HG02610 (cell line): ENCODE measurements around the gene ANKMY1.
"Not testable (repeated sequence)": the region's sequence is repeated elsewhere in the genome, so short reads cannot be mapped to it uniquely, and the experiment has no call there.

Source experiments
- ATAC-seq: cut with Tn5 transposase; IDR thresholded peaks from one replicate; pipeline ENCODE4 v1.9.1; 2021; ENCODE audit warnings: mild to moderate bottlenecking, moderate library complexity; ENCODE audit not compliant: unreplicated experiment

The ANKMY1 gene

DNA sequence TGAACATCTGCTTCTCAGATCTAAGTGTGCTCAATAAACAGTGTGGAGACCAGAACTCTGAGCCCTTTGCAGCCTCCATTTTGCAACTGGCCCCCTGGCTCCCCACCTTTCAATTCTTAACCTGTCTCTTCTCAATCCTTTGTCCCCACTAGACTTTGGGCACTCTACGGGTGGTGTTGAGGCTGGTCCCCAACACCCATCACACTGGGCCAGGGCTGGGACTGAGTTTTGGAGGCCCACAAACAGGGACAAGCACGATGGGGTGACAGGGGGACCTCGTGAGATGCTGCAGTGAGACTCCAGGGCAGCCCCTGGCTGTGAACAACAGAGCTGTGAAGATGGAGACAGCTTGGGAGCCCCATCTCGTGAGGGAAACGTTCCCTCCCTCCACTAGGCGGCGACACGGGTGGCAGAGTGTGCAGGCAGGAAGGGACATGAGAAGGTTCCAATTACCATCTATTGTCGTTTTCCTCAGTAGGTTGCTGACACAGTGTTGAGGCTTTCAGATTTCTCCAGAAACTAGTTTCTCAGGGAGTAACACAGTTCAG is 1.2 kb downstream of the ANKMY1 start:
- no peak for ATAC-seq

DNA sequence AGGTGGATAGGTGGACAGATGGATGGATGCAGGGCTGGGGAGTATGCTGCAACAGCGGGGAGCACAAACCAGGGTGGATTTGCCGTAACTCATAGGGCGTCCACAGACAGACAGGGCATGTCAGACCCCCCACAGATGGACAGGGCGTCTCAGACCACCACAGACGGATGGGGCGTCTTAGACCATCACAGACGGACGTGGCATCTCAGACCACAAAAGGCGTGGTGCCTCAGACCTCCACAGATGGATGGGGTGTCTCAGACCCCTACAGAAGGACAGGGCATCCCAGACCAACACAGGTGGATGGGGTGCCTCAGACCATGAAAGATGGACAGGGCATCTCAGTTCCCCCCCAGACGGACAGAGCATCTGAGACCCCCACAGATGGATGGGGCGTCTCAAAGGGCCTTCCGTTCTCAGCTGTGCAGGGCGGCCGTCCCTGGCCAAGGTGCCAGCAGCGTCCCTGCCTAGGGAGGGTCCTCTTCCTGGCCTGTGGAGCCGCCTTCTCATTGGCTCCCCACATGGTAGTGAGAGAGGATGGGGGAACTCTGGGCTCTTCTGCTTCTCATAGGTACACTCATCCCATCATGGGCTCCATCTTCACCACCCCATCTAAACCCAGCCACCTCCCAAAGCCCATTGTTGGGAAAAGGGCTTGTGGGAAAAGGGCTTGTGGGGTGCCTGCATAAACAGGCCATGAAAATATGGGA is 2.1 kb downstream of the ANKMY1 start:
- ATAC-seq = no peak

DNA sequence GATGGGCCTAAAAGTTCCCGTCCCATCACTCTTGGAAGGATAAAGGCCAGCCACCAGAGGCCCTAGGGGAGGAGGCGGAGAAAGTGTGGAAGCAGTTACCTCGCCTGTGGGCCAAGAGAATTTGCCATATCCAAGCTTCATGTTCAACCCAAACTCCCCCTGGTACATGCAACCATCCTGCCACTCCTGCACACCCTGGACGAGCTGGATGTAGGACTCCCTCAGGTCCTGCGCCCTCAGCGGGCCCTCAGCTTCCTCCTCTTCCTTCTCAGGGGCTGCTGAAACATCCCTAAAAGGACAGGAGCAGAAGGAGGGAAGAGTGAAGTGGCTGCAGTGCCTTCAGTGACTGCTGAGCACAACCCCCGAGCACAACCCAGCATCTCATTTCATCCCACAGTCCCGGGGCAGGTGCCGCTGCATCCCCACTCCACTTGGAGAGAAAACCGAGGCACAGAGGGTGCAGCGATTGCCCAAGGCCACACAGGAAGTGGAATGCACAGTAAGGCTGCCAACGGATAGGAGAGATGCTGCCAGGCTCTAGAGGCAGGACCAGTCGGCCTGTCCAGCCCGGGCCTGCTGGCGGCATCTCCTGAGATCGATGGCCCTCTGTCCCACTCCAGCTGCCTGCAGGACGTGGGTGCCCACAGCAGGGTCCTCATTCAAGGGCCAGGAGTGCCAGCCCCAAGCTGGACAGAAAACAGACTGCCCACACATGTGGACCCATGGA is 2.9 kb downstream of the ANKMY1 start:
- no peak for ATAC-seq

DNA sequence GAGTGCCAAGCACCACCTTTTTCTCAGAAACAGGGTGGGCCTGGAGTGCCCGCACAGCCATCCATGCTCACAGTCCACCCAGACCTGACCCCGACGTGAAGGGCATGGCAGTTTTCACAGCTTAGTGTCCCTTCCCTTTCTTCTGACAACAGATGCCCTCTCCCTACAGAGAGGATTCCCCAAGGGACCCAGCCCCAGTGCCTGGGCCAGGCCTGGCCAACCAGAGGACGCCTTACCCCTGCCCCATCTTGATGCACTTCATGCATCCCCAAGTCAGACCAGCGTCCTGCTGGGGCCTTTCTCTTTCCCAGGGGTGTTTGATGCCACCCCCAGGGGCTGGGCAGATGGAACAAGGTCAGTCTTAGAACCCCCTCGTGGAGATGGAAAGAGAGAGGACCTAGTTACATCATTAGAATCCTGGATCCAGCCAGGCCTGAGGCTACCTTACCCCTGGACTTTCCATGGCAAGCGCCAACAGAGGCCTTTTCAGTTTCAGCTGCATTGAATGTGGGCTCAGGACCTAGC is 3.8 kb downstream of the ANKMY1 start:
- ATAC-seq = no peak

DNA sequence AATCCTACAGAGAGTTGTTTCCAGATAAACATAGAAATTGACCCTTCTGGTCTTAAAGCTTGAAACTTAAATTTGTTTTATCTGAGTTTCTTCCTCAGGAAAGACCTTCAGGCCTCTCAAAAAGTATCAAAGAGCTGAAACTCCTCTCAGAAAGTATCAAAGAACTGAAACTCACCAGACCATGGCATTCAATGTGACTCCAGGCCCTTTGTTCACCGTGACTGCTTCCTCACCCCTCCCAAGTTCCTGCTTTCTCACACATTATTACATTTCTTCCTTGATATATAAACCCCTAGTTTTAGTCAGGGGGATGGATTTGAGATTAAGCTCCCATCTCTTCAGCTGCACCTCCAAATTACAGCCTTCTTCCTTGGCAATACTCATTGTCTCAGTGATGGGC is 6.0 kb downstream of the ANKMY1 start:
- ATAC-seq = no peak

DNA sequence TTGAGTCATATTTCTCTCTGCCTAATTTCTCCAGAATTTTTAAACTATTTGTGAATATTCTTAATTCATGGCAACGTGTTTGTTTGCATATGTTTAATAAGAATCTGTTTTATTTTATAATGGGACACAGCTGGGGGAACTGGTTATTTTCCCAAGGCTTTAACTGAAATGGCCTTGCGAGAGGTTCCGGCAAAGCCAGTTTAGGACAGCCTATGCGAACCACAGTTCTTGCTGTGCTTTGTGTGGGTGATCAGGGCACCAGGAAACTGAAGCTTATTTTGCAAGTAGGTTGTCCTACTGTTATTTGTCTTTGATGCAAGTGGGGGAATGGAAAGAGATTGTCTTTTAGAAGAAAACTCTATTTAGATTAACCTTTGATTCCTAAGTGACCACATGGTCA is 6.5 kb downstream of the ANKMY1 start:
- no peak for ATAC-seq

DNA sequence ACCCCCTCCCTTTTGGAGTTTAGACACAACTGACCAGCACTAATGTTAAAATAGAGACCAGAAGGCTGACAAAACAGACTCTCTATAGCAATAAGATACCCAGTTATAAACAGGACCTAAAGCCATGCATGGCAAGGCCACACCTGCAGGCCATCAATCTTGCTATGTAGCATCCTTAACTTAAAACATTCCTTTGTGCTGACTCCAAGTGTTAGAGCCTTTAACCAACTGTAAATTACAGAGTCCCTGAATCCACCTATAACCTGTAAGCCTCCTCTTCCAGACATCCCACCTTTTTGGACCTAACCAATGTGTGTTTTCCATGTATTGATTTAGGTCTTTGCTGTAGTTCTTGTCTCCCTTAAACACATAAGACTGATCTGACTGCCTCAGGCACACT is 17.9 kb downstream of the ANKMY1 start:
- no peak for ATAC-seq

DNA sequence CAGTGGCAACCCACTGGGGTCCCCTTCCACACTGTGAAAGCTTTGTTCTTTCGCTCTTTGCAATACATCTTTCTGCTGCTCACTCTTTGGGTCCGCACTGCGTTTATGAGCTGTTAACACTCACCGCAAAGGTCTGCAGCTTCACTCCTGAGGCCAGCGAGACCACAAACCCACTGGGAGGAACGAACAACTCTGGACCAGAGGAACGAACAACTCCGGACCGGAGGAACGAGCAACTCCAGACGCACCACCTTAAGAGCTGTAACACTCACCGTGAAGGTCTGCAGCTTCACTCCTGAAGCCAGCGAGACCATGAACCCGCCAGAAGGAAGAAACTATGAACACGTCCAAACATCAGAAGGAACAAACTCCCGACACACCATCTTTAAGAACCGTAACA is 18.7 kb downstream of the ANKMY1 start:
- not testable (repeated sequence) for ATAC-seq

DNA sequence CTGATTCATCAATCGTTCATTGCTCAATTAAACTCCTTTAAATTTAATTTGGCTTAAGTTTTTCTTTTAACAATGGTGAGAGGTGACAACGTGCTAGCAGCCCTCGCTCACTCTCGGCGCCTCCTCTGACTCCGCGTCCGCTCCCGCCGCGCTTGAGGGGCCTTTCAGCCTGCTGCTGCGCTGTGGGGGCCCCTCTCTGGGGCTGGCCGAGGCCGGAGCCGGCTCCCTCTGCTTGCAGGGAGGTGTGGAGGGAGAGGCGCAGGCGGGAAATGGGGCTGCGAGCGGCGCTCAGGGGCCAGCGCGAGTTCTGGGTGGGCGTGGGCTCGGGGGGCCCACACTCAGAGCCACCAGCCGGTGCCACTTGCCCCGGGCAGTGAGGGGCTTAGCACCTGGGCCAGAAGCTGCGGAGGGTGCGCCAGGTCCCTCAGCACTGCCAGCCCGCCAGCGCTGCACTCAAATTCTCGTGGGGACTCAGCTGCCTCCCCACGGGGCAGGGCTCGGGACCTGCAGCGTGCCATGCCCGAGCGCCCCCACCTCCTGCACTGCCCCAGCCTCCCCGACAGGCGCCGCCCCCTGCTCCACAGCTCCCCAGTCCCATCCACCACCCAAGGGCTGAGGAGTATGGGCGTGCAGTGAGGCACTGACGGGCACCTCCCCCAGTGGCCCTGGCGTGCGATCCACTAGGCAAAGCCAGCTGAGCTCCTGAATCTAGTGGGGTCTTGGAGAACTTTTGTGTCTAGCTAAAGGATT is 19.6 kb downstream of the ANKMY1 start:
- ATAC-seq = no peak

DNA sequence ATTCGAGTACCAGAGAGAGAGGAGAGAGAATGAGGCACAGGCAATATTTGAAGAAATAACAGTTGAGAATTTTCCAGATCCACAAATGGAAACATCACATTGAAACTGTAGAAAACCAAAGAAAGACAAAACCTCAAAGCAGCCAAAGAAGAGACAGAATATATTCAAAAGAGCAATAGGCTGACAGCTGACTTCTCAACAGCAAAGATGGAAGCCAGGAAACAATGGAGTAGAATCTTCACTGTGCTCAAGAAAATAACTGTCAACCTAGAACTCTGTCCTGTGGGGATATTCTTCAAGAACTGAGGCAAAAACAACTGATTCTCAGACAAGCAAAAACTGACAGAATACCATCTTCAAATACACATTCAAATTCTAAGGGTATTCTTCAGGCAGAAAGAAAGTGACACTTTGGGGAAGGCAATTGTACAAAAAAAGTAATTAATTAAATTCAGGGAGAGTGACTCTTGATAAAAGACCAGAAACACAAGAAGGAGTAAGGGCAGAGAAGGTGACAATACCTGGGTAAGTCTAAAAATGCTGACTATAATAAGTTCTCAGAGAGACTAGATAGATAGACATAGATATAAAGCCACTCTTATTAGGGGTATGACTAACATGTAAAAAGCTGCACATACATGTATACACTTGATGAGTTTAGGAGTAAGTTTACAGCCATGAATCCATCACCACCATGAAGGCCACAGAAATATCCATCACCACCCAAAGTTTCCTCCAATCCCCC is 25.6 kb downstream of the ANKMY1 start:
- no peak for ATAC-seq

DNA sequence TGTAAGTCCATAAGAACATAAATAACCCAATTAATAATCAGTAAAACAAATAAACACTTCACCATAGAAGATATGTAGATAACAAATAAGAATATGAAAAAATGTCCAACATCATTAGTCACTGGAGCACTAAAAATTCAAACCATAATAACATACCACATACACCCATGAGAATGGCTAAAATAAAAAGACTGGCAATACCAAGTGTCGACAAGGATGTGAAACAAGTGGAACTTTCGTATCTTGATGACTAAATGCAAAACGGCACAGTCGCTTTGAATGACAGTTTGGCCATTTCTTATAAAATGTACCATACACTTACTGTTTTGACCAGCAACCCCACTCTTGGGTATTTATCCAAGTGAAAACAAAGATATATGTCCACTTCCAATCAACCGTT is 26.8 kb downstream of the ANKMY1 start:
- no peak for ATAC-seq

DNA sequence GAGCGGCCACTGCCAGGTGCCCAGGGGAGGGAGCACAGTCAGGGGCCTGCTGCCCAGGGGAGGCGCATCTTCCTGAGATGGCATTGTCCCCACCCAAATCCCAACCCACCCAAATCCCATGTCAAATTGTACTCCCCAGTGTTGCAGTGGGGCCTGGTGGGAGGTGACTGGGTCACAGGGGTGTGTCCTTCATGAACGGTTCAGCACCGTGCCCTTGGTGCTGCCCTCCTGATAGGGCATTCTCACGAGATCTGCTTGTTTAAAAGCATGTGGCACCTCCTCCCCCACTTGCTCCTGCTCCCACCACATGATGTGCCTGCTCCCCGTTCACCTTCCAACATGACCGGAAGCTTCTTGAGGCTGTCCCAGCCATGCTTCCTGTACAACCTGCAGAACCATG is 27.6 kb downstream of the ANKMY1 start:
- ATAC-seq = no peak

DNA sequence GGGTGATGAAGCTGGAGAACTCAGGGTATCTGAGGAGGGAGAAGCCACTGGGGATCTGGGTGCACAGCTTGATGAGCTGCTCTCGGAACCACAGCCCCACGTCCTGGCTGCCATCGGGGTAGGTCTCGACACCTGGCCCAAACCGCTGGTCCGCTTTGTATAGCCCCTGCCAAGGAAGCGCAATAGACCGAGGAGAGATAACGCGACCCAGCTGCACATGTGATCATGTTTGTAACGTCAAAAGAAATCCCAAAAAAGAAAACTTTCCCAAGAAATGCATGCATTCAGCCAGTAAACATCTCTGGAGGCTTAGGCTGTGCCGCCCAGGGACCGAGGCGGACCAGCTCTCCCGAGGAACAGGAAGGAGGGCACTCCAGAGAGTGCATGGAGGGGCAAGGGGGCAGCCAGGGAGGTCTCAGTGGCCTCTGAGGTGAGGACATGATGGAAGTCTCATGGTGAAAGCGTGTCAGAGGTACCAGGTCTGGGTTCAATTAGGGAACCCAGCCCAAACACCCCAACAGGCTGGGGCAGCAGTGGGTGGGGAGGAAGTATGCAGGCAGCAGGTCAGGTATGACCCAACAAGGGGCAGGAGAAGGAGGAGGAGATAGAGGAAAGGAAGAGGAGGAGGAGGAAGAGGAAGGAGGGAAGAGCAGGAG is 28.3 kb downstream of the ANKMY1 start:
- ATAC-seq = no peak

DNA sequence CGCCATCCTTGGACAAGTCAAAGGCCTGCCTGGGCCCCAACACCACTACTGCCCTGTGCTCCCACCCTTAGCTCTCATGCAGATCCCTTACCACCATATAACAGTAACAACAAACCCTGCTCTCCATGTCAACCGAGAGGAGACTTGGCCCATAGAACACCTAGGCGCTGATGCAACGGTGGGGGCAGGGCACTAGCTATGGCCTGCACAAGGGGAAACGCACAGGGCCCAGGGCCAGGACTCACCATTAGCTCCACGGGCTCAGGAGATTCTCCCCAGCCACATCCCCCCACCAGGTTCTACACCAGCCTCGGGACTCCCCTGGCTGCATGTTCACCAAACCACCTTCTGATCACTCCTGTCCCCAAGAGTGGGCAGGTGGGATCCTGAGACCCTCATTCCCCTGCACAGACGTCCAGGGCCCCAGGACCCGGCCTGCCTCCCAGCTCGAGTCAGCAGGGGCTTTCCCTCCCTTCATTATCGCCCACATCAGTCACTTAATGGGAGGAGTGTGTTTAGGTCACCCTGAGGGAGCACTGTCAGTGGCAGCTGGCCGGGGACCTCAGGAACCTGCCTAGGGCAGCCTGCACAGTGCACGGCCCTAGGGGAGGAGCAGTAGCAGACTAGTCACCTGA is 29.3 kb downstream of the ANKMY1 start:
- ATAC-seq = no peak

DNA sequence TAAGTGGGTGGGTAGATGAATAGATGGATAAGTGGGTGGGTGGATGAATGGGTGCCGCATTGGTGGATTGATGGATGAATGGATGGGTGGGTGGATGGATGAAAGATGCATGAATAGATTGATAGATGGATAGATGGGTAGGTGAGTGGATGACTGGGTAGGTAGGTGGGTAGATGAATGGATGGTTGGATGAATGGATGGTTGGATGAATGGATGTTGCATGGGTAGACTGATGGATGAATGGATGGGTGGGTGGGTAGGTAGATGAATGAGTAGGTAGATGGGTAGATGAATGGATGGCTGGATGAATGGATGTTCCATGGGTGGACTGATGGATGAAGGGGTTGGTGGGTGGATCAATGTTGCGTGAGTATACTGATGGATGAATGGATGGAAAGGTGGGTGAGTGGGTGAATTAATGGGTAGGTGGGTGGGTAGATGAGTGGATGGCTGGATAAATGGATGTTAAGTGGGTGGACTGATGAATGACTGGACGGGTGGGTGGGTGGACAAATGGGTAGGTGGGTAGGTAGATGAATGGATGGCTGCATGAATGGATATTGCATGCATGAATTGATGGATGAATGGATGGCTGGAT is 30.5 kb downstream of the ANKMY1 start:
- ATAC-seq = no peak

DNA sequence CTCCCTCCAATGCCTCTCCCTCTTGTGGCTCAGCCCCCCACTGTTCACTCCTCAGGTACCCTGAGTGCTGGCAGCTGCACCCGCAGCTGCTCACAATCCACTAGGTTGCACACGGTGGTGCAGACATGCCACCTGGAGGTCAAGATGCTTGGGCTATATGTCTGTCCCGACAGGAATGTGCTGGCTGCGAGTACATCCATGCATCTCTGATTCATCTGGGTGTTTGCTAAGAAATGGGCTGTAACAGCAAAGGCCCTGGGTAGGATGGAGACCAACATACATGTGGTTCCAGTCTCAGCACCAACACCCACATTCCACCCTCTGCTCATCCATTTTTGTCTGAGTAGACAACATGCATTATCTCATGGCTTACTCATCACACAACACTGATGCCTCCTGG is 31.3 kb downstream of the ANKMY1 start:
- ATAC-seq = no peak

DNA sequence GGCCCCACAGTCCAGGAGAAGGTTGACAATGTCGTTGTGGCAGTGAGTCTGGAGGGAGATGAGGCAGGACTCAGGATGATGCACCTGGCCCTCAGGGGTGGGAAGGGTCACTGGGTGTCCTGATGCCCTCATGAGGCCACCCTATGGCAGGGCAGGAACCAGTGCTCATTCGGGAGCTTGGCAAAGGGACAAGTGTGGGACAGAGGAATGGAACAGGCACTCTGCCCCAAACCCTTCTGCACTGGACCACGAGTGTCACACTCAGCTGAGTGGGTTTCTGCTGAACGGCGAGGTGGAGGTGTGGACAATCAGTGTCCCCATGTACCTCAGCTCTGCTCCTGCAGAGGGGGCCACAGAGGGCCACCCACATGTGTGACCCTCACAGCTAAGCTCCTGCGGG is 32.0 kb downstream of the ANKMY1 start:
- ATAC-seq = no peak

DNA sequence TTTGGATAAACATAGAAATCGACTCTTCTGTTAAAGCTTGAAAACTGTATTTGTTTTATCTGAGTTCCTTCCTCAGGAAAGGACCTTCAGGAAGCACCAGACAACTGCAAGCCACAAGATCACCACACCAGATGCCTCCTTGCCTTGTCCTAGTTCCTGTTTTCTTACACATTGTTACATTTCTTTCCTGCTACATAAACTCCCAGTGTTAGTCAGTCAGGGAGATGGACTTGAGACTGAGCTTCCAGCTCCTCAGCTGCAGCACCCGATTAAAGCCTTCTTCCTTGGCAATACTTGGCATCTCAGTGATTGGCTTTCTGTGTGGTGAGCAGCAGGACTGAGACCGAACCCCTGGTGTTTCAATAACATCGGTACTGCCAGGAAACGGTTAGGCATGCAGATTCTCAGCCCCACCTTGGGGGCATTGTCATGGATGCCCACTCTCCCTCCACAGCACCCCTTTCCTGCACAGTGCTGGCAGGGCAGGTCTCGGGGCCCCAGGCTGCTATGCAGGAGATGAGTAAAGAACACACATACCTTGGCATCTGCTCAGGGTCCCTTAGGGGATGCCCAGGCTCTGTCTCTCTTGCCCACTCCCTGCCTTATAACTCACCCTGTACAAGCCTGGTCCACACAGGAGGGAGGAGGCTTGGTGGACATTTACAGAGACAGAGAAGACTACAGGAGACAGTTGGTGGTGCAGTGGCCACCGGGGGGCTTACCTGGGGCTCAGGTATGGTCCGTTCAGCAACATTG is 32.6 kb downstream of the ANKMY1 start:
- ATAC-seq = no peak
